HCT116 (cell line): ENCODE measurements around the gene SYNE2. TPM values are rescaled to one million over a fixed set of nuclear protein-coding genes. Genes with fewer than 3 reads are reported as not detected.
A peak's percentile ranks its signal among the peaks of the same experiment; 100 is the strongest.

Source experiments
- ATAC-seq: fragments of 200-7000 bp; cut with Tn5 transposase; 2 replicates; pipeline ENCODE4 v1.9.1; 2020; ENCODE audit warnings: mild to moderate bottlenecking, moderate library complexity
- BruUV-seq: library from RNA; stranded (reverse); fragments of 400-500 nt; replicated peaks from 2 replicates; lab custom pipeline; 2021; lab: Mats Ljungman, UMichigan
- CTCF ChIA-PET: fragments of 300-600 bp; sonication (Branson Sonifier 250); formaldehyde crosslinking; loops from one replicate; lab custom pipeline; 2021; ENCODE audit warnings: antibody characterized with exemption; lab: Charles Lee
- POLR2A ChIA-PET: fragments of 300-600, 350-600 bp; sonication (Branson Sonifier 250); formaldehyde crosslinking; loops from one replicate; lab custom pipeline; 2021; ENCODE audit warnings: antibody characterized with exemption; lab: Charles Lee
- RAD21 ChIA-PET, 2 experiments: fragments of 300-600 bp; sonication (Branson Sonifier 250); formaldehyde crosslinking; loops; one replicate each; lab custom pipeline; 2023; ENCODE audit warnings: low total read pairs in 2 of 2; ENCODE audit not compliant: uncharacterized antibody in 2 of 2, unreplicated experiment in 2 of 2, low non-redundant PET in 1 of 2; lab: Charles Lee
- DNase-seq: peaks from one replicate; pipeline ENCODE4 v3.0.0-alpha.2; 2010; ENCODE audit warnings: low read depth, low spot score
- H2AFZ ChIP-seq: fragments of 200-600 bp; shearing (Covaris generic), sonication (generic); 2 replicates; pipeline ENCODE4 v1.6.1; 2017; ENCODE audit warnings: low read depth, mixed run types, mixed read lengths, antibody characterized with exemption, low read length; ENCODE audit not compliant: poor library complexity, severe bottlenecking
- H3K27ac ChIP-seq: 2 replicates; pipeline ENCODE4 v1.5.1; 2012; ENCODE audit warnings: low read depth, low read length
- H3K27me3 ChIP-seq: fragments of 200-600 bp; sonication (generic); 2 replicates; pipeline ENCODE4 v1.6.1; 2016; ENCODE audit warnings: mixed run types, low read length, mixed read lengths; ENCODE audit not compliant: insufficient read depth
- H3K36me3 ChIP-seq, 2 experiments: fragments of 200-500 bp in 1 of 2; fragments of 200-600 bp in 1 of 2; sonication (Bioruptor generic) in 1 of 2; sonication (generic) in 1 of 2; 2 replicates each; pipeline versions ENCODE4 v1.5.1 to v1.6.1; 2014 to 2016; ENCODE audit warnings: low read length in 2 of 2, inconsistent platforms in 1 of 2, mixed read lengths in 1 of 2, mixed run types in 1 of 2; ENCODE audit not compliant: insufficient read depth in 2 of 2, control insufficient read depth in 1 of 2
- H3K4me1 ChIP-seq, 2 experiments: fragments of 200-600 bp in 1 of 2; sonication (generic) in 1 of 2; 2 replicates each; pipeline versions ENCODE4 v1.5.1 to v1.6.1; 2012 to 2017; ENCODE audit warnings: low read length in 2 of 2, inconsistent platforms in 1 of 2, mild to moderate bottlenecking in 1 of 2, mixed read lengths in 1 of 2, mixed run types in 1 of 2, moderate library complexity in 1 of 2; ENCODE audit not compliant: insufficient read depth in 2 of 2, control insufficient read depth in 1 of 2
- H3K4me2 ChIP-seq: fragments of 200-600 bp; sonication (generic); 2 replicates; pipeline ENCODE4 v1.6.1; 2017; ENCODE audit warnings: mixed run types, low read length, mixed read lengths
- H3K4me3 ChIP-seq, 2 experiments: fragments of 200-600 bp in 1 of 2; sonication (generic) in 1 of 2; replicated peaks in 1 of 2; 2 replicates each; pipeline ENCODE4 v1.5.1; 2011 to 2016; ENCODE audit warnings: low read length in 2 of 2, control low read depth in 1 of 2, low read depth in 1 of 2, mild to moderate bottlenecking in 1 of 2, mixed read lengths in 1 of 2, mixed run types in 1 of 2
- H3K79me2 ChIP-seq: fragments of 200-600 bp; sonication (generic); 2 replicates; pipeline ENCODE4 v1.6.1; 2017; ENCODE audit warnings: mild to moderate bottlenecking, mixed run types, low read length, moderate library complexity, mixed read lengths; ENCODE audit not compliant: insufficient read depth
- H3K9ac ChIP-seq: fragments of 200-600 bp; sonication (generic); 2 replicates; pipeline ENCODE4 v1.6.1; 2016; ENCODE audit warnings: low read length, mixed read lengths
- H3K9me2 ChIP-seq: fragments of 200-600 bp; sonication (generic), shearing (Covaris generic); 2 replicates; pipeline ENCODE4 v1.6.1; 2017; ENCODE audit warnings: mixed run types, mild to moderate bottlenecking, moderate library complexity; ENCODE audit not compliant: insufficient read depth
- H3K9me3 ChIP-seq, 2 experiments: fragments of 200-500 bp in 1 of 2; fragments of 200-600 bp in 1 of 2; sonication (Bioruptor generic) in 1 of 2; sonication (generic) in 1 of 2; 2 replicates each; pipeline ENCODE4 v1.6.1; 2014 to 2017; ENCODE audit warnings: low read length in 2 of 2, mixed read lengths in 2 of 2, inconsistent platforms in 1 of 2, low read depth in 1 of 2, mild to moderate bottlenecking in 1 of 2, mixed run types in 1 of 2, moderate library complexity in 1 of 2; ENCODE audit not compliant: control insufficient read depth in 1 of 2, insufficient read depth in 1 of 2
- H4K20me1 ChIP-seq: fragments of 200-600 bp; sonication (generic), shearing (Covaris generic); 2 replicates; pipeline ENCODE4 v1.6.1; 2017; ENCODE audit warnings: mixed run types, mild to moderate bottlenecking, moderate library complexity; ENCODE audit not compliant: insufficient read depth
- CBX3 ChIP-seq: IDR thresholded peaks from 2 replicates; pipeline ENCODE4 v1.6.1; 2012; ENCODE audit warnings: low read depth
- CEBPB ChIP-seq: IDR thresholded peaks from 2 replicates; pipeline ENCODE4 v1.6.1; 2012; ENCODE audit warnings: low read depth
- FOSL1 ChIP-seq: IDR thresholded peaks from 2 replicates; pipeline ENCODE4 v1.6.1; 2012; ENCODE audit warnings: low read depth
- JUND ChIP-seq: IDR thresholded peaks from 2 replicates; pipeline ENCODE4 v1.6.1; 2012
- TCF7L2 ChIP-seq: IDR thresholded peaks from 2 replicates; pipeline ENCODE4 v1.7.0; 2011; ENCODE audit warnings: borderline replicate concordance, inconsistent platforms; ENCODE audit not compliant: insufficient read depth, insufficient read length; ENCODE audit errors: extremely low read depth
- YY1 ChIP-seq: IDR thresholded peaks from 2 replicates; pipeline ENCODE4 v1.6.1; 2011; ENCODE audit warnings: low read length, low read depth, moderate library complexity, mild to moderate bottlenecking; ENCODE audit not compliant: insufficient replicate concordance; ENCODE audit errors: extremely low read depth
- ZFX ChIP-seq: fragments of 450-650 bp; IDR thresholded peaks from 2 replicates; pipeline ENCODE4 v1.6.1; 2017
- intact Hi-C: fragments of 100-400 bp; cut with micrococcal nuclease; formaldehyde crosslinking; loops from 2 replicates; pipeline ENCODE4 v1.10.0; 2022
- total RNA-seq: library from RNA; stranded (reverse); gene quantifications from one replicate; pipeline ENCODE4 v1.2.1, GENCODE V29; 2021; ENCODE audit not compliant: unreplicated experiment
- TF ChIP-seq, protein P1 (sequence below): IDR thresholded peaks from 2 replicates; pipeline ENCODE4 v1.6.1; 2012
- TF ChIP-seq, protein P2 (sequence below): IDR thresholded peaks from 2 replicates; pipeline ENCODE4 v1.6.1; 2012
- TF ChIP-seq, protein P3 (sequence below): IDR thresholded peaks from 2 replicates; pipeline ENCODE4 v1.6.1; 2011; ENCODE audit warnings: mild to moderate bottlenecking, low read length, moderate library complexity; ENCODE audit not compliant: insufficient replicate concordance; ENCODE audit errors: extremely low read depth

The SYNE2 gene
- total RNA-seq, 1 experiment from 2014 or later, result 28.8 TPM

DNA sequence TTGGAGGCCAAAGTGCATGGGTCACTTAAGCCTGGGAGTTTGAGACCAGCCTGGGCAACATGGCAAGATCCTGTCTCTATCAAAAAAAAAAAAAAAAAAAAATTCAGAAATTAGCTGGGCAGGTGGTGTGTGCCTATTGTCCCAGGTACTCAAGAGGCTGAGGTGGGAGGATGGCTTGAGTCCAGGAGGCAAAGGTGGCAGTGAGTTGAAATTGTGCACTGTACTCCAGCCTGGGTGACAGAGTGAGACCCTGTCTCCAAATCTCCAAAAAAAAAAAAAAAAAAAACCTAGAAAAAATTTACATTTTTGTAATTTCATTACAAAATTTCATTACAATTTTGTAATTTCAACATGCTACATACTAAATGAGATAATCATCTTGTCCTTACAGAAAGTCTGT lies 42.7 kb downstream of the SYNE2 start:
- Histone ChIP-seq H3K9me3 (no peaks in the 10 kb centered on the region), H3K4me3 (no peak overlapping the region), H4K20me1 (no peaks in the 10 kb centered on the region), H3K9ac (no peak overlapping the region), H3K27me3 (no peaks in the 10 kb centered on the region), H3K79me2 (no peaks in the 10 kb centered on the region), H3K27ac (no peak overlapping the region; the same call in 1 of the 2 replicates), H3K9me2 (no peaks in the 10 kb centered on the region), H3K36me3 (no peaks in the 10 kb centered on the region), H3K4me1 (peaks cover 14 to 39% of the 10 kb centered on the region in 2 experiments), H2AFZ (no peak overlapping the region), H3K4me2 (peak overlapping the region; percentile 31)
- TF ChIP-seq CEBPB, result no peak
- no peak for TF ChIP-seq YY1
- TF ChIP-seq, protein P1, sequence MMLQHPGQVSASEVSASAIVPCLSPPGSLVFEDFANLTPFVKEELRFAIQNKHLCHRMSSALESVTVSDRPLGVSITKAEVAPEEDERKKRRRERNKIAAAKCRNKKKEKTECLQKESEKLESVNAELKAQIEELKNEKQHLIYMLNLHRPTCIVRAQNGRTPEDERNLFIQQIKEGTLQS, result no peak
- no peak for TF ChIP-seq CBX3
- TF ChIP-seq, protein P2, sequence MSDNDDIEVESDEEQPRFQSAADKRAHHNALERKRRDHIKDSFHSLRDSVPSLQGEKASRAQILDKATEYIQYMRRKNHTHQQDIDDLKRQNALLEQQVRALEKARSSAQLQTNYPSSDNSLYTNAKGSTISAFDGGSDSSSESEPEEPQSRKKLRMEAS, result no peak
- no peak for TF ChIP-seq FOSL1
- TF ChIP-seq ZFX, result no peak
- TF ChIP-seq, protein P3, sequence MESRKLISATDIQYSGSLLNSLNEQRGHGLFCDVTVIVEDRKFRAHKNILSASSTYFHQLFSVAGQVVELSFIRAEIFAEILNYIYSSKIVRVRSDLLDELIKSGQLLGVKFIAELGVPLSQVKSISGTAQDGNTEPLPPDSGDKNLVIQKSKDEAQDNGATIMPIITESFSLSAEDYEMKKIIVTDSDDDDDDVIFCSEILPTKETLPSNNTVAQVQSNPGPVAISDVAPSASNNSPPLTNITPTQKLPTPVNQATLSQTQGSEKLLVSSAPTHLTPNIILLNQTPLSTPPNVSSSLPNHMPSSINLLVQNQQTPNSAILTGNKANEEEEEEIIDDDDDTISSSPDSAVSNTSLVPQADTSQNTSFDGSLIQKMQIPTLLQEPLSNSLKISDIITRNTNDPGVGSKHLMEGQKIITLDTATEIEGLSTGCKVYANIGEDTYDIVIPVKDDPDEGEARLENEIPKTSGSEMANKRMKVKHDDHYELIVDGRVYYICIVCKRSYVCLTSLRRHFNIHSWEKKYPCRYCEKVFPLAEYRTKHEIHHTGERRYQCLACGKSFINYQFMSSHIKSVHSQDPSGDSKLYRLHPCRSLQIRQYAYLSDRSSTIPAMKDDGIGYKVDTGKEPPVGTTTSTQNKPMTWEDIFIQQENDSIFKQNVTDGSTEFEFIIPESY, result no peak
- no peak for TF ChIP-seq JUND
- no peak for TF ChIP-seq TCF7L2
- intact Hi-C loops, result no loop called here
- ChIA-PET CTCF (no interaction called here), RAD21 (no interaction called here), POLR2A (no interaction called here)
- ATAC-seq (no peak), DNase-seq (no peak)
- BruUV-seq, result no TSS peak
